ENCODE data around the gene KMT2B.

DNA sequence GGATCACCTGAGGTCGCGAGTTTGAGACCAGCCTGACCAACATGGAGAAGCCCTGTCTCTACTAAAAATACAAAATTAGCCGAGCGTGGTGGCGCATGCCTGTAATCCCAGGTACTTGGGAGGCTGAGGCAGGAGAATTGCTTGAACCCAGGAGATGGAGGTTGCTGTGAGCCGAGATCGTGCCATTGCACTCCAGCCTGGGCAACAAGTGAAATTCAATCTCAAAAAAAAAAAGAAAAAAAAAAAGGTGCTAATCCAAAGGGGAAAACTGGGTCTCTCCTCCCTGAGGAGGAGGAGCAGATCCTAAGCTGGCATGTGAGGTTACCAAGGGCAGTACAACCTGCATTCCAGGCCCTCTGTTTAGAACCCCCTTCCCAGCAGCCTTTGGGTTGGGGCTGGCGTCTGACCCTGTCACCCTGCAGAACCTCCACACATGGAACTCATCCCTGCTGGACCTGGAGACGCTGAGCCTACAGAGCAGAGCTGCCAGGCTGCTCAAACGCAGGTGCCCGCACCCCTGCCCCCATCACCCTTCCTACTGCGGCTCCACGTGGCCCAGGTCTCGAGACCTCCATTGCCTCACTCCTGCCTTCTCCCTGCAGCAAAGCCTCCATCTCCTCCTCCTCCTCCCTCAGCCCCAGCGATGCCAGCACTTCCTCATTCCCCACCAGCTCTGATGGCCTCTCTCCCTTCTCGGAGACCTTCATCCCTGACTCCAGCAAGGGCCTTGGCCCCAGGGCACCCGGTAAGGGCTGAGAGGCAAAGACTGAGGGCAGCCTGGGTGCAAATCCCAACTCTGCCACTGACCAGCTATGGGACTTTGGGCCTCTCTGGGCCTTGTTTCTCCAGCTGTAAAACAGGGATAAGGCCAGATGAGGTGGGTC lies 46.9 kb downstream of the KMT2B start:
- TF ChIP-seq, protein P1, sequence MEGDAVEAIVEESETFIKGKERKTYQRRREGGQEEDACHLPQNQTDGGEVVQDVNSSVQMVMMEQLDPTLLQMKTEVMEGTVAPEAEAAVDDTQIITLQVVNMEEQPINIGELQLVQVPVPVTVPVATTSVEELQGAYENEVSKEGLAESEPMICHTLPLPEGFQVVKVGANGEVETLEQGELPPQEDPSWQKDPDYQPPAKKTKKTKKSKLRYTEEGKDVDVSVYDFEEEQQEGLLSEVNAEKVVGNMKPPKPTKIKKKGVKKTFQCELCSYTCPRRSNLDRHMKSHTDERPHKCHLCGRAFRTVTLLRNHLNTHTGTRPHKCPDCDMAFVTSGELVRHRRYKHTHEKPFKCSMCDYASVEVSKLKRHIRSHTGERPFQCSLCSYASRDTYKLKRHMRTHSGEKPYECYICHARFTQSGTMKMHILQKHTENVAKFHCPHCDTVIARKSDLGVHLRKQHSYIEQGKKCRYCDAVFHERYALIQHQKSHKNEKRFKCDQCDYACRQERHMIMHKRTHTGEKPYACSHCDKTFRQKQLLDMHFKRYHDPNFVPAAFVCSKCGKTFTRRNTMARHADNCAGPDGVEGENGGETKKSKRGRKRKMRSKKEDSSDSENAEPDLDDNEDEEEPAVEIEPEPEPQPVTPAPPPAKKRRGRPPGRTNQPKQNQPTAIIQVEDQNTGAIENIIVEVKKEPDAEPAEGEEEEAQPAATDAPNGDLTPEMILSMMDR (conservative IDR thresholded peaks at IDR 0.05; ENCODE audit: low read depth in 2 of 2): no peak
- TF ChIP-seq POLR2AphosphoS5 (IDR thresholded peaks at IDR 0.05; ENCODE audit: low read depth): no peak
- TF ChIP-seq, protein P2, sequence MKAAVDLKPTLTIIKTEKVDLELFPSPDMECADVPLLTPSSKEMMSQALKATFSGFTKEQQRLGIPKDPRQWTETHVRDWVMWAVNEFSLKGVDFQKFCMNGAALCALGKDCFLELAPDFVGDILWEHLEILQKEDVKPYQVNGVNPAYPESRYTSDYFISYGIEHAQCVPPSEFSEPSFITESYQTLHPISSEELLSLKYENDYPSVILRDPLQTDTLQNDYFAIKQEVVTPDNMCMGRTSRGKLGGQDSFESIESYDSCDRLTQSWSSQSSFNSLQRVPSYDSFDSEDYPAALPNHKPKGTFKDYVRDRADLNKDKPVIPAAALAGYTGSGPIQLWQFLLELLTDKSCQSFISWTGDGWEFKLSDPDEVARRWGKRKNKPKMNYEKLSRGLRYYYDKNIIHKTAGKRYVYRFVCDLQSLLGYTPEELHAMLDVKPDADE (IDR thresholded peaks at IDR 0.05): no peak
- TF ChIP-seq EZH2 (IDR thresholded peaks at IDR 0.05; ENCODE audit: low read depth, unreplicated experiment): no peak
- no peak for TF ChIP-seq EZH2phosphoT487 (IDR thresholded peaks at IDR 0.05; ENCODE audit: unreplicated experiment)
- TF ChIP-seq, protein P3, sequence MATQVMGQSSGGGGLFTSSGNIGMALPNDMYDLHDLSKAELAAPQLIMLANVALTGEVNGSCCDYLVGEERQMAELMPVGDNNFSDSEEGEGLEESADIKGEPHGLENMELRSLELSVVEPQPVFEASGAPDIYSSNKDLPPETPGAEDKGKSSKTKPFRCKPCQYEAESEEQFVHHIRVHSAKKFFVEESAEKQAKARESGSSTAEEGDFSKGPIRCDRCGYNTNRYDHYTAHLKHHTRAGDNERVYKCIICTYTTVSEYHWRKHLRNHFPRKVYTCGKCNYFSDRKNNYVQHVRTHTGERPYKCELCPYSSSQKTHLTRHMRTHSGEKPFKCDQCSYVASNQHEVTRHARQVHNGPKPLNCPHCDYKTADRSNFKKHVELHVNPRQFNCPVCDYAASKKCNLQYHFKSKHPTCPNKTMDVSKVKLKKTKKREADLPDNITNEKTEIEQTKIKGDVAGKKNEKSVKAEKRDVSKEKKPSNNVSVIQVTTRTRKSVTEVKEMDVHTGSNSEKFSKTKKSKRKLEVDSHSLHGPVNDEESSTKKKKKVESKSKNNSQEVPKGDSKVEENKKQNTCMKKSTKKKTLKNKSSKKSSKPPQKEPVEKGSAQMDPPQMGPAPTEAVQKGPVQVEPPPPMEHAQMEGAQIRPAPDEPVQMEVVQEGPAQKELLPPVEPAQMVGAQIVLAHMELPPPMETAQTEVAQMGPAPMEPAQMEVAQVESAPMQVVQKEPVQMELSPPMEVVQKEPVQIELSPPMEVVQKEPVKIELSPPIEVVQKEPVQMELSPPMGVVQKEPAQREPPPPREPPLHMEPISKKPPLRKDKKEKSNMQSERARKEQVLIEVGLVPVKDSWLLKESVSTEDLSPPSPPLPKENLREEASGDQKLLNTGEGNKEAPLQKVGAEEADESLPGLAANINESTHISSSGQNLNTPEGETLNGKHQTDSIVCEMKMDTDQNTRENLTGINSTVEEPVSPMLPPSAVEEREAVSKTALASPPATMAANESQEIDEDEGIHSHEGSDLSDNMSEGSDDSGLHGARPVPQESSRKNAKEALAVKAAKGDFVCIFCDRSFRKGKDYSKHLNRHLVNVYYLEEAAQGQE (IDR thresholded peaks at IDR 0.05; ENCODE audit: unreplicated experiment): no peak
- TF ChIP-seq JUNB (IDR thresholded peaks at IDR 0.05; ENCODE audit: unreplicated experiment): no peak
- TF ChIP-seq CREB1 (CRISPR knock-in tag; IDR thresholded peaks at IDR 0.05; ENCODE audit: low read depth): no peak
- no peak for TF ChIP-seq ZNF114 (CRISPR knock-in tag; IDR thresholded peaks at IDR 0.05)
- no peak for TF ChIP-seq ZNF331 (CRISPR knock-in tag; IDR thresholded peaks at IDR 0.05; ENCODE audit: low read depth)
- TF ChIP-seq STAT1 (IDR thresholded peaks at IDR 0.05; ENCODE audit: unreplicated experiment): no peak
- TF ChIP-seq NANOG (IDR thresholded peaks at IDR 0.05; ENCODE audit: borderline replicate concordance): no peak
